Nephron progenitor cell (in vitro differentiated cells): Measurements from ENCODE around the gene YIPF5.

Source experiments
- DNase-seq: peaks from one replicate; pipeline ENCODE4 v3.0.0; 2021
- H3K27ac Mint-ChIP-seq: 2 replicates; pipeline ENCODE4 v1.8.0; 2021; ENCODE audit warnings: mild to moderate bottlenecking, moderate library complexity, mixed read lengths
- H3K27me3 Mint-ChIP-seq: 2 replicates; pipeline ENCODE4 v1.8.0; 2021; ENCODE audit warnings: mild to moderate bottlenecking, low read depth, mixed read lengths; ENCODE audit not compliant: poor library complexity
- H3K36me3 Mint-ChIP-seq: 2 replicates; pipeline ENCODE4 v1.8.0; 2021; ENCODE audit warnings: low read depth, mixed read lengths
- H3K4me1 Mint-ChIP-seq: 2 replicates; pipeline ENCODE4 v1.8.0; 2021; ENCODE audit warnings: mixed read lengths
- H3K4me3 Mint-ChIP-seq: 2 replicates; pipeline ENCODE4 v1.8.0; 2021; ENCODE audit warnings: mild to moderate bottlenecking, moderate library complexity, mixed read lengths
- H3K9me3 Mint-ChIP-seq: 2 replicates; pipeline ENCODE4 v1.8.0; 2021; ENCODE audit warnings: mild to moderate bottlenecking, moderate library complexity, mixed read lengths
- TF ChIP-seq, protein P1 (sequence below): fragments of 200-600 bp; sonication (generic); IDR thresholded peaks from 2 replicates; pipeline ENCODE4 v1.5.0; 2021; ENCODE audit warnings: antibody characterized with exemption

YIPF5 gene

DNA sequence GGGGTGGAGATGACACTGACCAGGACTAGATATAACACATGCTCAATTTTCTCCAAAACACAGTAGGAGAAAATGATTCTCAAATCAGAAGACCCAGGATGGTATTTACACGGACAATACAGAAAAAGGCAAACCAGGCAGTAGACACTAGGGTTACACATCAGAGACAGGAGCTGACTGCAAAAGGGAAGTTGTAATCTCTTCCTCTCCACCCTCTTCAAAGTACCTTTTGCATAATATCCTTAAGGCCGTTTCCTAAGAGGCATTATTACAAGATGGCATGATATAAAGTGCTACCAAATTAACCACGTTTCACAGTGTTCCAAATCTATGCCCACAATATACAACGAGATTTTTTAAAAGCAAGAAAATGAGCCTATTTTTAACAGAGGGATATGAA, 39.2 kb downstream of the YIPF5 start:
- Mint-ChIP-seq H3K27ac (no peak overlapping the region), H3K9me3 (no peaks in the 10 kb centered on the region), H3K36me3 (no peaks in the 10 kb centered on the region), H3K27me3 (no peaks in the 10 kb centered on the region), H3K4me1 (peaks cover 8% of the 10 kb centered on the region), H3K4me3 (no peak overlapping the region)
- no peak for DNase-seq
- TF ChIP-seq, protein P1, sequence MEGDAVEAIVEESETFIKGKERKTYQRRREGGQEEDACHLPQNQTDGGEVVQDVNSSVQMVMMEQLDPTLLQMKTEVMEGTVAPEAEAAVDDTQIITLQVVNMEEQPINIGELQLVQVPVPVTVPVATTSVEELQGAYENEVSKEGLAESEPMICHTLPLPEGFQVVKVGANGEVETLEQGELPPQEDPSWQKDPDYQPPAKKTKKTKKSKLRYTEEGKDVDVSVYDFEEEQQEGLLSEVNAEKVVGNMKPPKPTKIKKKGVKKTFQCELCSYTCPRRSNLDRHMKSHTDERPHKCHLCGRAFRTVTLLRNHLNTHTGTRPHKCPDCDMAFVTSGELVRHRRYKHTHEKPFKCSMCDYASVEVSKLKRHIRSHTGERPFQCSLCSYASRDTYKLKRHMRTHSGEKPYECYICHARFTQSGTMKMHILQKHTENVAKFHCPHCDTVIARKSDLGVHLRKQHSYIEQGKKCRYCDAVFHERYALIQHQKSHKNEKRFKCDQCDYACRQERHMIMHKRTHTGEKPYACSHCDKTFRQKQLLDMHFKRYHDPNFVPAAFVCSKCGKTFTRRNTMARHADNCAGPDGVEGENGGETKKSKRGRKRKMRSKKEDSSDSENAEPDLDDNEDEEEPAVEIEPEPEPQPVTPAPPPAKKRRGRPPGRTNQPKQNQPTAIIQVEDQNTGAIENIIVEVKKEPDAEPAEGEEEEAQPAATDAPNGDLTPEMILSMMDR, result no peak

- Mint-ChIP-seq H3K27me3 (no peaks in the 10 kb centered on the region), H3K27ac (no peak overlapping the region), H3K4me1 (peaks cover 8% of the 10 kb centered on the region), H3K4me3 (no peak overlapping the region), H3K36me3 (no peaks in the 10 kb centered on the region), H3K9me3 (no peaks in the 10 kb centered on the region)
- TF ChIP-seq, protein P1, result no peak
- no peak for DNase-seq
Measured at GRCh38 chr5:144130306-144130705, 40.2 kb downstream of the YIPF5 start.

GRCh38 chr5:144128844-144129243, 41.6 kb downstream of the YIPF5 start:
- no peaks in the 10 kb centered on the region for H3K36me3 Mint-ChIP-seq
- H3K27ac Mint-ChIP-seq, result no peak overlapping the region
- H3K9me3 Mint-ChIP-seq, result no peaks in the 10 kb centered on the region
- H3K4me3 Mint-ChIP-seq, result no peak overlapping the region
- TF ChIP-seq, protein P1, result no peak
- no peak for DNase-seq
- peaks cover 8% of the 10 kb centered on the region for H3K4me1 Mint-ChIP-seq
- no peaks in the 10 kb centered on the region for H3K27me3 Mint-ChIP-seq

DNA sequence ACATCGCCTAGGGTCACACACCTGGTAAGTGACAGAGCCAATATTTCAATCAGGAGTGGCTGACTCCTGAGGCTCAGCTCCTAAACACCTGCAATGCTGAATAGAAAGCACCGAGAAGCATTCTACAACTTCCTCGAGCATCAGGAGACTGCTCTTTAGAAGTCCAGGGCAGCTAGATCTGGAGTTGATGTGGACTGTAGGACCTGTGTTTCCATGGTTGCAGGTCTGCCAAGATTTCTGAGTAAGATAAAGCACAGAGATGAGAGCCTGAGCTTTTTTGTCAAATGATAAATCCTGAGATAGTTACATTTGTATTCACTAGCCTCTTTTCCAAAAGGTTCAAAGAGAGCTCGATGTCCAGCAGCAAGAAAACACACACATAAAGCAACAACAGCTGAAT, 43.8 kb downstream of the YIPF5 start:
- DNase-seq, result no peak
- no peak overlapping the region for H3K4me3 Mint-ChIP-seq
- TF ChIP-seq, protein P1, result no peak
- H3K9me3 Mint-ChIP-seq, result no peaks in the 10 kb centered on the region
- H3K4me1 Mint-ChIP-seq, result peaks cover 8% of the 10 kb centered on the region
- no peaks in the 10 kb centered on the region for H3K27me3 Mint-ChIP-seq
- no peaks in the 10 kb centered on the region for H3K36me3 Mint-ChIP-seq
- H3K27ac Mint-ChIP-seq, result no peak overlapping the region

GRCh38 chr5:144125163-144125726, 45.2 kb downstream of the YIPF5 start:
- H3K27me3 Mint-ChIP-seq, result no peaks in the 10 kb centered on the region
- no peaks in the 10 kb centered on the region for H3K36me3 Mint-ChIP-seq
- no peak for DNase-seq
- H3K9me3 Mint-ChIP-seq, result peaks cover 2% of the 10 kb centered on the region
- H3K27ac Mint-ChIP-seq, result no peak overlapping the region
- no peak overlapping the region for H3K4me3 Mint-ChIP-seq
- peaks cover 8% of the 10 kb centered on the region for H3K4me1 Mint-ChIP-seq
- TF ChIP-seq, protein P1, result no peak

- H3K4me3 Mint-ChIP-seq, result no peak overlapping the region
- H3K27me3 Mint-ChIP-seq, result no peaks in the 10 kb centered on the region
- no peak overlapping the region for H3K27ac Mint-ChIP-seq
- TF ChIP-seq, protein P1, result no peak
- peaks cover 11% of the 10 kb centered on the region for H3K9me3 Mint-ChIP-seq
- no peak for DNase-seq
- peaks cover 1% of the 10 kb centered on the region for H3K4me1 Mint-ChIP-seq
- no peaks in the 10 kb centered on the region for H3K36me3 Mint-ChIP-seq
Measured at GRCh38 chr5:144122641-144123040, 47.8 kb downstream of the YIPF5 start.
